Glutamatergic neuron (in vitro differentiated cells): Measurements from ENCODE around the gene ZNF266. TPM values are rescaled to one million over a fixed set of nuclear protein-coding genes. Genes with fewer than 3 reads are reported as not detected.

Experiments
- DNase-seq: peaks from one replicate; pipeline ENCODE4 v3.0.0; 2022
- H3K27ac Mint-ChIP-seq: one replicate; pipeline ENCODE4 v1.8.0; 2020; ENCODE audit warnings: mild to moderate bottlenecking, mixed read lengths, inconsistent platforms; ENCODE audit not compliant: unreplicated experiment
- H3K27me3 Mint-ChIP-seq: one replicate; pipeline ENCODE4 v1.8.0; 2020; ENCODE audit warnings: mild to moderate bottlenecking, moderate library complexity, mixed read lengths, inconsistent platforms; ENCODE audit not compliant: unreplicated experiment
- H3K36me3 Mint-ChIP-seq: one replicate; pipeline ENCODE4 v1.8.0; 2020; ENCODE audit warnings: mild to moderate bottlenecking, mixed read lengths, inconsistent platforms; ENCODE audit not compliant: unreplicated experiment
- H3K4me1 Mint-ChIP-seq: one replicate; pipeline ENCODE4 v1.8.0; 2020; ENCODE audit warnings: mild to moderate bottlenecking, low read depth, mixed read lengths, inconsistent platforms; ENCODE audit not compliant: unreplicated experiment
- H3K4me3 Mint-ChIP-seq: one replicate; pipeline ENCODE4 v1.8.0; 2020; ENCODE audit warnings: mild to moderate bottlenecking, mixed read lengths, inconsistent platforms; ENCODE audit not compliant: unreplicated experiment
- H3K9me3 Mint-ChIP-seq: one replicate; pipeline ENCODE4 v1.8.0; 2020; ENCODE audit warnings: mild to moderate bottlenecking, moderate library complexity, mixed read lengths, inconsistent platforms; ENCODE audit not compliant: unreplicated experiment
- total RNA-seq: library from RNA; stranded (reverse); fragmentation: NEBNext Ultra II Directional; extraction: Animal tissue kit (Norgen Biotek cat#: 25700); gene quantifications from one replicate; pipeline ENCODE4 v1.2.1, GENCODE V29; 2021; ENCODE audit not compliant: unreplicated experiment
- TF ChIP-seq, protein P1 (sequence below): fragments of 200-600 bp; sonication (generic); IDR thresholded peaks from one replicate; pipeline ENCODE4 v1.5.0; 2021; ENCODE audit not compliant: partially characterized antibody, unreplicated experiment

ZNF266 gene
- total RNA-seq, 1 donor from 2014 or later = 49.0 TPM

DNA sequence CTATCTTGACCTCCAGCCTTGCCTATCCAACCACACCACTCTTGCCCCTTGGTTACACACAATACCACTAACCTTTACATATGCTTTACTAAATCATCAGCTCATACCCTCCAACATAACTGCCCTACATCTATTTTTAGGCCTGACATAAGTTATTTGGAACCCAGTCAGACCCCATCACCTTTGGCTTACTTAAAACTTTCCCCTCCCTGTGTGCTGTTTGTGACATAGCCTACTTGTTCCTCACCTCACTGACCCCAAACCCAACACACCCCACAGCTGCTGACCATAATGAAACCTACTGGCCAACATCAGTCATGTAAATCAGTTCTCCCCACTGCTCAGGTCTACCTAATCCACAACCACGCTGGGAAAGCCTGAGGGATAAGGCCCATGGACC is 4.9 kb downstream of the ZNF266 start:
- peaks cover 14% of the 10 kb centered on the region for H3K36me3 Mint-ChIP-seq
- TF ChIP-seq, protein P1, sequence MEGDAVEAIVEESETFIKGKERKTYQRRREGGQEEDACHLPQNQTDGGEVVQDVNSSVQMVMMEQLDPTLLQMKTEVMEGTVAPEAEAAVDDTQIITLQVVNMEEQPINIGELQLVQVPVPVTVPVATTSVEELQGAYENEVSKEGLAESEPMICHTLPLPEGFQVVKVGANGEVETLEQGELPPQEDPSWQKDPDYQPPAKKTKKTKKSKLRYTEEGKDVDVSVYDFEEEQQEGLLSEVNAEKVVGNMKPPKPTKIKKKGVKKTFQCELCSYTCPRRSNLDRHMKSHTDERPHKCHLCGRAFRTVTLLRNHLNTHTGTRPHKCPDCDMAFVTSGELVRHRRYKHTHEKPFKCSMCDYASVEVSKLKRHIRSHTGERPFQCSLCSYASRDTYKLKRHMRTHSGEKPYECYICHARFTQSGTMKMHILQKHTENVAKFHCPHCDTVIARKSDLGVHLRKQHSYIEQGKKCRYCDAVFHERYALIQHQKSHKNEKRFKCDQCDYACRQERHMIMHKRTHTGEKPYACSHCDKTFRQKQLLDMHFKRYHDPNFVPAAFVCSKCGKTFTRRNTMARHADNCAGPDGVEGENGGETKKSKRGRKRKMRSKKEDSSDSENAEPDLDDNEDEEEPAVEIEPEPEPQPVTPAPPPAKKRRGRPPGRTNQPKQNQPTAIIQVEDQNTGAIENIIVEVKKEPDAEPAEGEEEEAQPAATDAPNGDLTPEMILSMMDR = no peak
- H3K4me3 Mint-ChIP-seq = no peak overlapping the region
- H3K27ac Mint-ChIP-seq = no peak overlapping the region
- no peaks in the 10 kb centered on the region for H3K27me3 Mint-ChIP-seq
- no peaks in the 10 kb centered on the region for H3K9me3 Mint-ChIP-seq
- DNase-seq = no peak
- H3K4me1 Mint-ChIP-seq = peaks cover 3% of the 10 kb centered on the region

- H3K27ac Mint-ChIP-seq = no peak overlapping the region
- no peaks in the 10 kb centered on the region for H3K4me1 Mint-ChIP-seq
- H3K4me3 Mint-ChIP-seq = no peak overlapping the region
- DNase-seq = no peak
- H3K9me3 Mint-ChIP-seq = peaks cover 2% of the 10 kb centered on the region
- no peaks in the 10 kb centered on the region for H3K27me3 Mint-ChIP-seq
- TF ChIP-seq, protein P1 = no peak
- H3K36me3 Mint-ChIP-seq = peaks cover 20% of the 10 kb centered on the region
Observed at GRCh38 chr19:9427941-9428340, 7.4 kb downstream of the ZNF266 start.

- Mint-ChIP-seq H3K27me3 (no peaks in the 10 kb centered on the region), H3K27ac (no peak overlapping the region), H3K4me1 (no peaks in the 10 kb centered on the region), H3K36me3 (peaks cover 73% of the 10 kb centered on the region), H3K4me3 (no peak overlapping the region), H3K9me3 (peaks cover 28% of the 10 kb centered on the region)
- DNase-seq = no peak
- TF ChIP-seq, protein P1 = no peak
Observed at GRCh38 chr19:9413240-9413954, 22.0 kb downstream of the ZNF266 start.

DNA sequence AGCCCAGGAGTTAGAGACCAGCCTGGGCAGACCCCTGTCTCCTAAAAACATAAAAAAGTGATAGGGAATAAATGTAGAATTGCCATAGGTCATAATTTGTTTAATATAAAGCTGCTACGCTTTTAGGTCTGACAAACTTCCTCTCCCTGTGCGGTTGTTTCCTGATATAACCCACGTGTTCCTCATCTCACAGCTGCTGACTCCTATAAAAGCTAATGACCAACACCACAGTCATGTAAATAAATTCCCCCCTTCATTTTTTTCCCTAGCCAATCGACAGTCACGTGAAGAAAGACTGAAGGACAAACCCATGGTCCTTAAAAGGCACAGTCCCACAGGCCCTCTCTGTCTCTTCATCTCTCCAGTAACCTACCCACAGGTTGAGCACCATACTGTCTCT is 27.5 kb downstream of the ZNF266 start:
- H3K27ac Mint-ChIP-seq = no peak overlapping the region
- no peak overlapping the region for H3K4me3 Mint-ChIP-seq
- no peaks in the 10 kb centered on the region for H3K4me1 Mint-ChIP-seq
- peaks cover 20% of the 10 kb centered on the region for H3K9me3 Mint-ChIP-seq
- DNase-seq = no peak
- no peaks in the 10 kb centered on the region for H3K27me3 Mint-ChIP-seq
- H3K36me3 Mint-ChIP-seq = peaks cover 29% of the 10 kb centered on the region
- TF ChIP-seq, protein P1 = no peak

DNA sequence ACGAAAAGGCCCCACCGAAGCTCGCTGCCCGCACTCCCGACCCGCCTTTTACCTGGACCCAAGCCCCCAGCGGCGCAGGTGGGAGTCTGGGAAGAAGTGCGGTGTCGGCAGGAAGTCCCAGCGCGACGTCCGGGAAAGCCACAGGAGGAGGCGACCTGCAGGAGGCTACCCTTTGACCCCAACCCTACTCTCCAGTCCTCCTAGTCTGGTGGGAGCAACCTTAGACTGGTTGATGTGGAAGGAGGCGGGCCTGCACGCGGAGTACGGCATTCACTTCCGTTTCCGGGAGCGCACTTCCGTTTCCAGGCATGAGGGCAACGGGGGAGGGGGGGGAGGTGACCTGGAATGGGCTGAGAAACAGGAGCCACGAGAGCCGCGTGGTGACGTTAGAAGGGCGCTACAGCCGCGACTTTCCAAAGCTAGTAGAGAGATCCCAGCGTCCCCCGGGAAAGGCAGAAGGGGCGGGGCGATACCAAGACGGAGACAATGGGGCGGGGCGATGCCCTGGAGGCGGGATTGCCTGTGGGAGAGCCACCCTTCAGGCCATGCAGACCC is 28.5 kb downstream of the ZNF266 start:
- H3K27me3 Mint-ChIP-seq = no peaks in the 10 kb centered on the region
- no peak overlapping the region for H3K4me3 Mint-ChIP-seq
- peaks cover 20% of the 10 kb centered on the region for H3K9me3 Mint-ChIP-seq
- TF ChIP-seq, protein P1 = no peak
- no peak overlapping the region for H3K27ac Mint-ChIP-seq
- H3K4me1 Mint-ChIP-seq = no peaks in the 10 kb centered on the region
- H3K36me3 Mint-ChIP-seq = peaks cover 20% of the 10 kb centered on the region
- DNase-seq = no peak
